Progenitor cell of endocrine pancreas (in vitro differentiated cells): ENCODE data around the gene GADD45A. TPM values are rescaled to one million over a fixed set of nuclear protein-coding genes. Genes with fewer than 3 reads are reported as not detected.

ENCODE experiments used
- DNase-seq: peaks from one replicate; pipeline ENCODE4 v3.0.0; 2021; ENCODE audit warnings: low spot score; ENCODE audit not compliant: unreplicated experiment
- H3K27ac Mint-ChIP-seq: 2 replicates; pipeline ENCODE4 v1.8.0; 2021; ENCODE audit warnings: mild to moderate bottlenecking, moderate library complexity, mixed read lengths
- H3K27me3 Mint-ChIP-seq: 2 replicates; pipeline ENCODE4 v1.8.0; 2021; ENCODE audit warnings: mixed read lengths
- H3K36me3 Mint-ChIP-seq: 2 replicates; pipeline ENCODE4 v1.8.0; 2022; ENCODE audit warnings: mixed read lengths; ENCODE audit not compliant: insufficient read depth
- H3K4me1 Mint-ChIP-seq: 2 replicates; pipeline ENCODE4 v1.8.0; 2021; ENCODE audit warnings: low read depth, mixed read lengths
- H3K4me3 Mint-ChIP-seq: 2 replicates; pipeline ENCODE4 v1.8.0; 2021; ENCODE audit warnings: low read depth, mild to moderate bottlenecking, moderate library complexity, mixed read lengths
- H3K9me3 Mint-ChIP-seq: 2 replicates; pipeline ENCODE4 v1.8.0; 2021; ENCODE audit warnings: low read depth, mixed read lengths
- CTCF ChIP-seq: fragments of 200-600 bp; sonication (generic); IDR thresholded peaks from one replicate; pipeline ENCODE4 v1.5.0; 2021; ENCODE audit warnings: antibody characterized with exemption, mild to moderate bottlenecking; ENCODE audit not compliant: unreplicated experiment
- total RNA-seq: library from RNA; stranded (reverse); gene quantifications from 2 replicates; pipeline ENCODE4 v1.2.1, GENCODE V29; 2021

The GADD45A gene
- total RNA-seq, 1 donor from 2014 or later = 47.7 TPM

- peaks cover 13% of the 10 kb centered on the region for H3K36me3 Mint-ChIP-seq
- H3K9me3 Mint-ChIP-seq = no peaks in the 10 kb centered on the region
- H3K27ac Mint-ChIP-seq = peak overlapping the region; percentile 88
- no peaks in the 10 kb centered on the region for H3K27me3 Mint-ChIP-seq
- peaks cover 32% of the 10 kb centered on the region for H3K4me1 Mint-ChIP-seq
- H3K4me3 Mint-ChIP-seq = no peak overlapping the region
- no peak for DNase-seq
- no peak for TF ChIP-seq CTCF
Observed at GRCh38 chr1:67689267-67690017, 4.4 kb downstream of the GADD45A start.

DNA sequence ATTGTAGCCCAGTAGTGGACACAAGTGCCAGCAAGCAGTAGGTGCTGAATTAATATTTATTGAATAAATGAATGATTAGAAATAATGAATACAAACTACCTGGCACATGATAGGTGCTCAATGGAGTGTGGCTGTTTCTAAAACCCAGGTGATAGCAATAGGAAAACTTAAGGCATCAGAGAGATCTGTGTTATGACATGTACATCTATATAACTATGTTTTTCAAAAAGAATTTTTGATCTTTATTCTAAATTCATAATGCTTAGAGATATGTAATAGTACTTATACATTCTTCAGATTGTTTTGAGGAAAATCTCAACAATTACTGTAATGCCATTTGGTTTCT lies 5.0 kb downstream of the GADD45A start:
- H3K27me3 Mint-ChIP-seq = no peaks in the 10 kb centered on the region
- no peak overlapping the region for H3K4me3 Mint-ChIP-seq
- no peaks in the 10 kb centered on the region for H3K9me3 Mint-ChIP-seq
- no peak for DNase-seq
- H3K27ac Mint-ChIP-seq = no peak overlapping the region
- peaks cover 29% of the 10 kb centered on the region for H3K4me1 Mint-ChIP-seq
- TF ChIP-seq CTCF = no peak
- peaks cover 13% of the 10 kb centered on the region for H3K36me3 Mint-ChIP-seq

GRCh38 chr1:67690411-67690810 lies 5.4 kb downstream of the GADD45A start:
- H3K4me3 Mint-ChIP-seq = no peak overlapping the region
- no peak overlapping the region for H3K27ac Mint-ChIP-seq
- peaks cover 29% of the 10 kb centered on the region for H3K4me1 Mint-ChIP-seq
- no peaks in the 10 kb centered on the region for H3K9me3 Mint-ChIP-seq
- no peak for DNase-seq
- peaks cover 13% of the 10 kb centered on the region for H3K36me3 Mint-ChIP-seq
- no peaks in the 10 kb centered on the region for H3K27me3 Mint-ChIP-seq
- TF ChIP-seq CTCF = no peak

DNA sequence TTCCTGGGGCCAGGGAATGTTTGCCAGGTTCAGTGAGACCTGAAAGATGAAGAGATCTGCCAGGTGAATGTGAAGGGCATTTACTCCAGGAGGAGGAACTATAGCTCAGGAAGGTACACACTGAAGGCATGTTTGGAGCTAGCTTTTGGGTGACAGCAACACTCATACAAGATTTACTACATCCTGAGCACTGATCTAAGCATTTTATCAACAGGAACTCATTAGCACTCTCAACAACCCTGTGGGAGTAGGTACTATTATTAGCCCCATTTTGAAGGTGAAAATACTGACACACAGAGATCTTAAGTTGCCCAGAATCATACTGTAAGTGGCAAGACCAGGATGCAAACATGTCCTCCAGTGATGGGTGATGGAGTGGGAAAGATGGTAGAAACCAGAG lies 6.7 kb downstream of the GADD45A start:
- Mint-ChIP-seq H3K27me3 (no peaks in the 10 kb centered on the region), H3K9me3 (peaks cover 3% of the 10 kb centered on the region), H3K4me1 (peaks cover 26% of the 10 kb centered on the region), H3K4me3 (no peak overlapping the region), H3K27ac (no peak overlapping the region), H3K36me3 (peaks cover 12% of the 10 kb centered on the region)
- no peak for TF ChIP-seq CTCF
- DNase-seq = no peak

DNA sequence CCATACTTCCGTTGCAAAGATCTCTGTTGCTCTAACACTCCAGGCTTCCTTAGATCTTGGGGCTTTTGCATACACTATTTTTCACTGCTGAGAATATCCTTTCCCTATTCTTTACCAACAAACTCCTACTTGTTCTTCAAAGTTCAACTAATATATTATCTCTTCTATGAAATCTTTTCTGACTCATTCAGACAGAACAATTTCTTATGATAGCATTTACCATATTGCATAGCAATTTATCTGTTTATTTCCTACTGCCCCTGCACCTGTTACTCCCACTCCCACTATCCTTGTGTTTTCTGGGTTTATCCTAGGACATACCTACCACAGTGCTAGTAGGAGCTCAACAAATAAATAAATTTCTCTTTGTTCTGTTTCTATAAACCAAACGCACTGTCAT lies 11.0 kb downstream of the GADD45A start:
- Mint-ChIP-seq H3K4me1 (peaks cover 14% of the 10 kb centered on the region), H3K4me3 (no peak overlapping the region), H3K27ac (no peak overlapping the region), H3K9me3 (peaks cover 3% of the 10 kb centered on the region), H3K27me3 (no peaks in the 10 kb centered on the region), H3K36me3 (no peaks in the 10 kb centered on the region)
- no peak for TF ChIP-seq CTCF
- DNase-seq = no peak
